T-cell (primary cell): ENCODE measurements around the gene AHNAK2. TPM values are rescaled to one million over a fixed set of nuclear protein-coding genes. Genes with fewer than 3 reads are reported as not detected.

ENCODE experiments used
- ATAC-seq, 4 experiments: fragments of 200-7000 bp in 3 of 4; fragments of 150-1000 bp in 1 of 4; cut with Tn5 transposase; replicated peaks in 1 of 4; 1 replicate in 3 of 4; 2 replicates in 1 of 4; pipeline ENCODE4 v1.10.0; 2021; ENCODE audit warnings: moderate library complexity in 3 of 4, mild to moderate bottlenecking in 2 of 4, moderate number of reproducible peaks in 1 of 4
- CTCF ChIA-PET, 2 donors: fragments of 300-600 bp; sonication (Branson Sonifier 250); formaldehyde crosslinking; loops; one replicate each; lab custom pipeline; 2022; ENCODE audit warnings: antibody characterized with exemption in 2 of 2; lab: Charles Lee
- POLR2A ChIA-PET, 2 donors: fragments of 300-600 bp; sonication (Branson Sonifier 250); formaldehyde crosslinking; loops; one replicate each; lab custom pipeline; 2022; ENCODE audit warnings: antibody characterized with exemption in 2 of 2; lab: Charles Lee
- DNase-seq, 35 experiments: peaks; one replicate each; pipeline versions ENCODE4 v3.0.0 to v3.0.0-alpha.2; 2013 to 2023
- H3K27ac ChIP-seq: one replicate; pipeline ENCODE4 v1.5.1; 2013; ENCODE audit warnings: low read length
- H3K27me3 ChIP-seq, 2 experiments: replicated peaks in 1 of 2; 1 replicate in 1 of 2; 2 replicates in 1 of 2; pipeline versions ENCODE4 v1.6.1 to v1.7.0; 2013; ENCODE audit warnings: low read length in 1 of 2, mixed read lengths in 1 of 2; ENCODE audit not compliant: control insufficient read depth in 2 of 2, insufficient read depth in 2 of 2; ENCODE audit errors: extremely low read depth in 1 of 2
- H3K36me3 ChIP-seq, 2 donors: 1 replicate in 1 of 2; 2 replicates in 1 of 2; pipeline versions ENCODE4 v1.6.1 to v1.7.0; 2013; ENCODE audit warnings: low read length in 1 of 2; ENCODE audit not compliant: control insufficient read depth in 2 of 2, insufficient read depth in 1 of 2; ENCODE audit errors: extremely low read depth in 1 of 2
- H3K4me1 ChIP-seq, 2 experiments: 1 replicate in 1 of 2; 2 replicates in 1 of 2; pipeline versions ENCODE4 v1.6.1 to v1.7.0; 2013; ENCODE audit warnings: low read length in 2 of 2, mixed read lengths in 1 of 2; ENCODE audit not compliant: insufficient read depth in 2 of 2, control insufficient read depth in 1 of 2; ENCODE audit errors: extremely low read depth in 1 of 2
- H3K4me3 ChIP-seq, 2 donors: 1 replicate in 1 of 2; 2 replicates in 1 of 2; pipeline versions ENCODE4 v1.5.1 to v1.7.0; 2013; ENCODE audit warnings: mild to moderate bottlenecking in 2 of 2, low read length in 1 of 2, moderate library complexity in 1 of 2; ENCODE audit not compliant: control insufficient read depth in 1 of 2; ENCODE audit errors: extremely low read depth in 1 of 2
- H3K9me3 ChIP-seq: 2 replicates; pipeline ENCODE4 v1.7.0; 2013
- H3K27ac Mint-ChIP-seq, 2 donors: one replicate each; pipeline ENCODE4 v1.8.0; 2020 to 2021; ENCODE audit warnings: mild to moderate bottlenecking in 2 of 2, mixed read lengths in 2 of 2
- H3K27me3 Mint-ChIP-seq, 2 donors: one replicate each; pipeline ENCODE4 v1.8.0; 2021 to 2022; ENCODE audit warnings: mixed read lengths in 2 of 2
- H3K36me3 Mint-ChIP-seq: one replicate; pipeline ENCODE4 v1.8.0; 2021; ENCODE audit warnings: mixed read lengths
- H3K4me1 Mint-ChIP-seq, 3 donors: one replicate each; pipeline ENCODE4 v1.8.0; 2020 to 2022; ENCODE audit warnings: mixed read lengths in 3 of 3, mild to moderate bottlenecking in 1 of 3
- H3K4me3 Mint-ChIP-seq, 3 donors: one replicate each; pipeline ENCODE4 v1.8.0; 2020 to 2022; ENCODE audit warnings: mild to moderate bottlenecking in 3 of 3, mixed read lengths in 3 of 3, moderate library complexity in 3 of 3
- H3K9me3 Mint-ChIP-seq, 3 donors: one replicate each; pipeline ENCODE4 v1.8.0; 2020 to 2022; ENCODE audit warnings: mixed read lengths in 3 of 3
- WGBS: methylation state at CpG from one replicate; pipeline ENCODE4 v1.1.5; 2013; ENCODE audit warnings: missing lambda C conversion rate; ENCODE audit not compliant: insufficient coverage; 5-methylcytosine and 5-hydroxymethylcytosine counted together
- total RNA-seq, 35 experiments: library from RNA in 6 of 35; stranded (reverse) in 6 of 35; fragments of 120-200 nt in 1 of 35; gene quantifications; one replicate each; pipeline versions ENCODE4 v1.2.1 to v1.2.4 and lab custom pipeline; 2013 to 2026

The AHNAK2 gene
- total RNA-seq, 5 donors from 2014 or later (not counting 1 experiment from before 2014, with no cell fraction given), result 0.20 to 0.38 (median 0.22) TPM; not detected in 2

GRCh38 chr14:104974665-104975390 lies 3.3 kb downstream of the AHNAK2 start:
- DNase-seq (no peak), ATAC-seq (no peak)
- Histone ChIP-seq H3K27ac (no peak overlapping the region), H3K27me3 (peaks cover 0 to 72% of the 10 kb centered on the region in 2 experiments), H3K9me3 (no peaks in the 10 kb centered on the region), H3K36me3 (no peaks in the 10 kb centered on the region), H3K4me3 (no peak overlapping the region), H3K4me1 (peaks cover 0 to 30% of the 10 kb centered on the region in 2 experiments)
- WGBS, result 91% methylated on average over 8 of the region's 14 CpGs
- Mint-ChIP-seq H3K27me3 (peaks cover 14 to 20% of the 10 kb centered on the region in 2 donors), H3K9me3 (no peaks in the 10 kb centered on the region), H3K36me3 (no peaks in the 10 kb centered on the region), H3K4me1 (peaks cover 10 to 16% (median 13%) of the 10 kb centered on the region in 3 donors), H3K4me3 (no peak overlapping the region), H3K27ac (no peak overlapping the region)
- ChIA-PET POLR2A (no interaction called here), CTCF (interaction anchor here (0.6 to 3.6 kb wide), 5 partner anchors 46 to 111 kb away, joined by 4 to 24 read pairs (median 6); partner anchors contain the start of gene CDCA4 (in 1 of the 2))

- Histone ChIP-seq H3K4me1 (peaks cover 0 to 30% of the 10 kb centered on the region in 2 experiments), H3K9me3 (no peaks in the 10 kb centered on the region), H3K4me3 (no peak overlapping the region), H3K36me3 (no peaks in the 10 kb centered on the region), H3K27ac (no peak overlapping the region), H3K27me3 (peaks cover 0 to 72% of the 10 kb centered on the region in 2 experiments)
- Mint-ChIP-seq H3K9me3 (no peaks in the 10 kb centered on the region), H3K36me3 (no peaks in the 10 kb centered on the region), H3K4me3 (no peak overlapping the region), H3K27me3 (peaks cover 17 to 23% of the 10 kb centered on the region in 2 donors), H3K27ac (no peak overlapping the region), H3K4me1 (peaks cover 10 to 16% (median 13%) of the 10 kb centered on the region in 3 donors)
- 86% methylated on average over 13 of the region's 13 CpGs for WGBS
- no peak for ATAC-seq
- no peak for DNase-seq
- CTCF ChIA-PET, result interaction anchor here (0.5 to 3.6 kb wide), 5 partner anchors 31 to 72 kb away, joined by 3 to 24 read pairs (median 6); partner anchors contain the start of gene CDCA4 (in 1 of the 2)
- POLR2A ChIA-PET, result no interaction called here
These were observed 4.0 kb downstream of the AHNAK2 start for GRCh38 chr14:104974146-104974541.

GRCh38 chr14:104973385-104974145 lies 4.6 kb downstream of the AHNAK2 start:
- Mint-ChIP-seq H3K36me3 (no peaks in the 10 kb centered on the region), H3K4me1 (peaks cover 9 to 15% (median 13%) of the 10 kb centered on the region in 3 donors), H3K9me3 (no peaks in the 10 kb centered on the region), H3K27ac (no peak overlapping the region), H3K27me3 (peaks cover 16 to 25% of the 10 kb centered on the region in 2 donors), H3K4me3 (no peak overlapping the region)
- ChIA-PET POLR2A (interaction anchor here in 1 of 2 donors (0.5 kb wide), 1 partner anchor 48 kb away, joined by 5 read pairs; no protein-coding TSS in a partner anchor), CTCF (interaction anchor here (0.5 to 3.6 kb wide), 4 partner anchors 32 to 72 kb away, joined by 3 to 24 read pairs (median 5); partner anchors contain the start of gene CDCA4 (in 1 of the 2))
- WGBS, result 81% methylated on average over 15 of the region's 23 CpGs
- H3K4me3 ChIP-seq, result no peak overlapping the region
- DNase-seq, result no peak
- no peak overlapping the region for H3K27ac ChIP-seq
- ATAC-seq, result no peak
- H3K9me3 ChIP-seq, result no peaks in the 10 kb centered on the region
- H3K27me3 ChIP-seq, result peaks cover 0 to 72% of the 10 kb centered on the region in 2 experiments
- no peaks in the 10 kb centered on the region for H3K36me3 ChIP-seq
- H3K4me1 ChIP-seq, result peaks cover 0 to 29% of the 10 kb centered on the region in 2 experiments

GRCh38 chr14:104973135-104973384 lies 5.1 kb downstream of the AHNAK2 start:
- Mint-ChIP-seq H3K36me3 (no peaks in the 10 kb centered on the region), H3K4me3 (no peak overlapping the region), H3K4me1 (peaks cover 8 to 14% (median 13%) of the 10 kb centered on the region in 3 donors), H3K27me3 (peaks cover 16 to 29% of the 10 kb centered on the region in 2 donors), H3K9me3 (no peaks in the 10 kb centered on the region), H3K27ac (no peak overlapping the region)
- no peaks in the 10 kb centered on the region for H3K9me3 ChIP-seq
- no peak overlapping the region for H3K27ac ChIP-seq
- ATAC-seq (no peak), DNase-seq (peak in 1 of 35 experiments; percentile 1)
- 86% methylated on average over 11 of the region's 12 CpGs for WGBS
- H3K36me3 ChIP-seq, result no peaks in the 10 kb centered on the region
- ChIA-PET CTCF (interaction anchor here in 1 of 2 donors (1.9 kb wide), 1 partner anchor 48 kb away, joined by 4 read pairs; the partner anchor contains the start of gene CDCA4), POLR2A (interaction anchor here (0.5 to 0.6 kb wide), 2 partner anchors 13 to 48 kb away, joined by 4 to 5 read pairs; partner anchors contain the start of gene CLBA1 (in 1 of the 2))
- H3K4me3 ChIP-seq, result no peak overlapping the region
- peaks cover 0 to 27% of the 10 kb centered on the region in 2 experiments for H3K4me1 ChIP-seq
- peaks cover 0 to 75% of the 10 kb centered on the region in 2 experiments for H3K27me3 ChIP-seq

- Mint-ChIP-seq H3K36me3 (no peaks in the 10 kb centered on the region), H3K4me1 (peaks cover 5 to 11% (median 11%) of the 10 kb centered on the region in 3 donors), H3K4me3 (no peak overlapping the region), H3K27ac (no peak overlapping the region), H3K27me3 (peaks cover 14 to 29% of the 10 kb centered on the region in 2 donors), H3K9me3 (no peaks in the 10 kb centered on the region)
- H3K36me3 ChIP-seq, result no peaks in the 10 kb centered on the region
- H3K4me1 ChIP-seq, result peaks cover 0 to 27% of the 10 kb centered on the region in 2 experiments
- CTCF ChIA-PET, result no interaction called here
- H3K27ac ChIP-seq, result no peak overlapping the region
- POLR2A ChIA-PET, result interaction anchor here (0.5 to 0.6 kb wide), 2 partner anchors 13 to 47 kb away, joined by 4 to 5 read pairs; partner anchors contain the start of gene CLBA1 (in 1 of the 2)
- H3K4me3 ChIP-seq, result no peak overlapping the region
- no peak for DNase-seq
- H3K9me3 ChIP-seq, result no peaks in the 10 kb centered on the region
- H3K27me3 ChIP-seq, result peaks cover 0 to 77% of the 10 kb centered on the region in 2 experiments
- 80% methylated on average over 26 of the region's 28 CpGs for WGBS
- ATAC-seq, result no peak
These were observed 5.7 kb downstream of the AHNAK2 start for GRCh38 chr14:104972301-104973134.
